GDM1 (cell line): ENCODE data around the gene GEN1.

Experiments
- DNase-seq: peaks from one replicate; lab custom pipeline; 2025; lab: John Stamatoyannopoulos, UW

GEN1 gene

GRCh38 chr2:17827785-17828184 lies 73.8 kb downstream of the GEN1 start:
- DNase-seq = no peak

GRCh38 chr2:17830053-17831034 lies 76.4 kb downstream of the GEN1 start:
- peak; percentile 11 for DNase-seq

- no peak for DNase-seq
These were observed 81.6 kb downstream of the GEN1 start for GRCh38 chr2:17835516-17835915.
